ENCODE data around the gene KRTAP5-8.
"Not testable (repeated sequence)": the region's sequence is repeated elsewhere in the genome, so short reads cannot be mapped to it uniquely, and the experiment has no call there.

KRTAP5-8 gene

DNA sequence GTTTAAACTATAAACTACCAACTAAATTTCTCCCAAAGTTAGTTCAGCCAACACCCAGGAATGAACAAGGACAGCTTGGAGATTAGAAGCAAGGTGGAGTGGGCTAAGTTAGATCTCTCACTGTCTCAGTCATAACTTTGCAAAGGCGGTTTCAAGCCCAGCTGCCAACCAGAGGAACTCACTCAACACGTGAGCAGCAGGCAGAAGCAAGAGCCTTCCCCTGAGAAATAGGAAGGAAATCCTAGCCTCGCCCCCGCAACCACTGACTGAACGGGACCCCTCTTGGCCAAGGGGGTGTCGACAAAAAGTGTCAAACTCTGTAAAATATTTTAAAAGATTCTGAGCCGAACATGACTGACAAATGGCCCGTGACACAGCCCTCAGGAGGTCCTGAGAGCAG is 6.0 kb downstream of the KRTAP5-8 start:
- DNase-seq (ENCODE audit: low spot score) = no peak

DNA sequence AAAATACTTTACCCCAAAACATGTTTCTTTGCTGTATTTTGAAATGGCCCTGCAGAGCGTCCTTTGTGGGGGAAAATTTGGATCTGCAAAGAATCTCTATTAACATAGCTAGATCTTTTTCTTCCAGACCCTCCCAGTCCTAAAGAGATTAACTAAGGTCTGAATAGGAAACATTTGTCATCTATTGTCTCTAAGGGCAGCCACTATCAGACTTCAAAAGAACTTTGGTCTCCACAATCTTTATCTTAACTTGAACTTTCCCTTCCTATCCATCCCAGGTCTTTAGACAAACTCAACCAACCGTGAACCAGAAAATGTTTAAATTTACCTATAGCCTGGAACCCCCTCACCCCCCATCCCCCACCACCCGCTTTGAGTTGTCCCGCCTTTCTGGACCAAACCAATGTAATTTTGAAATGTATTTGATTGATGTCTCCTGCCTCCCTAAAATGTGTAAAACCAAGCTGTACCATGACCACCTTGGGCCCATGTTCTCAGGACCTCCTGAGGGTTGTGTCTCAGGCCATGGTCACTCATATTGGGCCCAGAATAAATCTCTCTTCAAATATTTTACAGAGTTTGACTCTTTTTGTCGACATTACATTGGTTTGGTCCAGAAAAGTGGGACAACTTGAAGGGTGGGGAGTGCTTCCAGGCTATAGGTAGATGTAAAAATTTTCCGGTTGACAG is 6.8 kb downstream of the KRTAP5-8 start:
- no peak for DNase-seq (ENCODE audit: low spot score)

- no peak for DNase-seq (ENCODE audit: low spot score)
These were observed 7.7 kb downstream of the KRTAP5-8 start for GRCh38 chr11:71545405-71545966.

GRCh38 chr11:71548120-71548519 is 10.3 kb downstream of the KRTAP5-8 start, which contains the start of gene KRTAP5-9:
TSS of gene KRTAP5-9 (plus strand) at chr11:71548420. CDS start at chr11:71548658, 238 bp downstream.
- no peak for DNase-seq (ENCODE audit: low spot score)

DNA sequence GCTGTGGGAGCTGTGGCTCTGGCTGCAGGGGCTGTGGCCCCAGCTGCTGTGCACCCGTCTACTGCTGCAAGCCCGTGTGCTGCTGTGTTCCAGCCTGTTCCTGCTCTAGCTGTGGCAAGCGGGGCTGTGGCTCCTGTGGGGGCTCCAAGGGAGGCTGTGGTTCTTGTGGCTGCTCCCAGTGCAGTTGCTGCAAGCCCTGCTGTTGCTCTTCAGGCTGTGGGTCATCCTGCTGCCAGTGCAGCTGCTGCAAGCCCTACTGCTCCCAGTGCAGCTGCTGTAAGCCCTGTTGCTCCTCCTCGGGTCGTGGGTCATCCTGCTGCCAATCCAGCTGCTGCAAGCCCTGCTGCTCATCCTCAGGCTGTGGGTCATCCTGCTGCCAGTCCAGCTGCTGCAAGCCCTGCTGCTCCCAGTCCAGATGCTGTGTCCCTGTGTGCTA is 10.9 kb downstream of the KRTAP5-8 start:
- DNase-seq (ENCODE audit: low spot score) = no peak

- DNase-seq (ENCODE audit: low spot score) = no peak
These were observed 13.9 kb downstream of the KRTAP5-8 start for GRCh38 chr11:71551711-71552110.

- DNase-seq (ENCODE audit: low spot score) = no peak
These were observed 17.2 kb downstream of the KRTAP5-8 start for GRCh38 chr11:71554996-71555395.

- no peak for DNase-seq (ENCODE audit: low spot score)
These were observed 17.7 kb downstream of the KRTAP5-8 start for GRCh38 chr11:71555508-71555907.

- DNase-seq (ENCODE audit: low spot score) = no peak
These were observed 18.2 kb downstream of the KRTAP5-8 start for GRCh38 chr11:71556018-71556417.

- DNase-seq (ENCODE audit: low spot score) = no peak
These were observed 19.4 kb downstream of the KRTAP5-8 start for GRCh38 chr11:71557257-71557656.

DNA sequence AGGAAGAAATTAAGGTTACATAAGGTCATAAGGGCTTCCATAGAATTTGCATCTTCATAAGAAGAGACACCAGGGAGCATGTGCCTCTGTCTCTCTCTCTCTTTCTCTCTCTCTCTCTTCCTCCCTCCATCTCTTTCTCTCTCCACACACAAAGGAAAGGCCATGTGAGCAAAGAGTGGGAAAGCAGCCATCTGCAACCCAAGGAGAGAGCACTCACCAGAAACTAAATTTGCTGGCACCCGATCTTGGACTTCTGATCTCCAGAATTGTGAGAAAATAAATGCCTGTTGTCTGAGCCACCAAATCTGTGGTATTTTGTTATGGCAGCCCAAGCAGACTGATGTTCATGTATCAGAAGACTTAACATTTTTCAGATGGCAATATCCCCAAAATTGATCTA is 21.2 kb downstream of the KRTAP5-8 start:
- DNase-seq (ENCODE audit: low spot score) = no peak

DNA sequence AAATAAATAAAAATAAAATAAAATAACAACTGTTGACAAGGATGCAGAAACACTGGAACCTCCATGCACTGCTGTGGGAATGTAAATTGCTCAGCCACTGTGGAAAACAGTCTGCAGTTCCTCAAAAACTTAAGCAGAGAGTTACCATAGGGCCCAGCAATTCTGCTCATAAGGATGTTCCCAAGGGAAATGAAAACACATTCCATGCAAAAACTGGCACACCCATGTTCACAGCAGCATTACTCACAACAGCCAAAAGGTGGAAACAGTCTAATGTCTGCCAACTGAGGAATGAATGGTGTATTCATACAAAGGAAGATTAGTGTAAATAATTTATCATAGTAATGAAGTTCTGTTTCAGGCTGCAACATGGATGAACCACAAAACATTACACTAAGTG is 24.3 kb downstream of the KRTAP5-8 start:
- no peak for DNase-seq (ENCODE audit: low spot score)

DNA sequence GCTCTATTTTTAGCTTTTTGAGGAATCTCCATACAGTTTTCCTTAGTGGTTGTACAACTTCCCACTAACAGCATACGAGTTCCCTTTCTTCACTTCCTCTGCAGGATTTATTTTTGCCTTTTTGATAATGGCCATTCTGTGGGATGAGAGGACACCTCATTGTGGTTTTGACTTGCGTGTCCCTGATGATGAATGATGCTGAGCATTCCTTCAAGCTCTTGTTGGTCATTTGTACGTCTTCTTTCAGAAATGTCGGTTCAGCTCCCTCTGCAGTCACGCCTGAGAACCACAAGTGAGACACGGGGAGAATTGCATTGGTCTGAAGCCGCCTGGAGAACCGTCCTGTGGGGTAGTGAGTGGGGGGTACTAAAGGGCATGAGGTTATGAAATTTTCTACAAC is 25.6 kb downstream of the KRTAP5-8 start:
- peak; percentile 71 for DNase-seq (ENCODE audit: low spot score)

GRCh38 chr11:71564430-71564829 is 26.6 kb downstream of the KRTAP5-8 start:
- no peak for DNase-seq (ENCODE audit: low spot score)

- no peak for DNase-seq (ENCODE audit: low spot score)
These were observed 27.4 kb downstream of the KRTAP5-8 start, which contains the start of gene KRTAP5-10 for GRCh38 chr11:71565263-71565662. TSS of gene KRTAP5-10 (plus strand) at chr11:71565563. CDS start at chr11:71565588, 25 bp downstream.

DNA sequence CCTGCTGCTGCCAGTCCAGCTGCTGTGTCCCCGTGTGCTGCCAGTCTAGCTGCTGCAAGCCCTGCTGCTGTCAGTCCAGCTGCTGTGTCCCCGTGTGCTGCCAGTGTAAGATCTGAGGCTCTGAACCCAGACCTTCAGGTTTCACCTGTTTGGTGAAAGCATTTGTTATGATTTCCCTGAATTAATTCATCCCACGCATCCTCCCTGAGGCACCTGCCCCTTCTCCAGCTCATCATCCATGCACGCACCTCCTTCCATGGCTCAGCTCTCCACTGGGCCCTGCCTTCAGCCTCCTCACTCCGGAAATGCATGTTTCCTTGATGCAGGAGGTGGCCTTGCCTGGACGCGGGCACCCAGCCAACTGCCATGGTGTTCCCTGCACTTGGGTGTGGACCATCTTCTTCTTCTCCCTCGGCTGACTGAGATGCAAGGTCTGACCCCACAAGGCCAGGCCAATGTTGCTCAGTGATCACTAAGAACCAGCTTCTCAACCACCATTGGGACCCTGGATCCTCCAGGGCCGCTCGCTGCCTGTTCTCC is 28.3 kb downstream of the KRTAP5-8 start:
- no peak for DNase-seq (ENCODE audit: low spot score)

- not testable (repeated sequence) for DNase-seq (ENCODE audit: low spot score)
These were observed 29.1 kb downstream of the KRTAP5-8 start for GRCh38 chr11:71566626-71567599.

DNA sequence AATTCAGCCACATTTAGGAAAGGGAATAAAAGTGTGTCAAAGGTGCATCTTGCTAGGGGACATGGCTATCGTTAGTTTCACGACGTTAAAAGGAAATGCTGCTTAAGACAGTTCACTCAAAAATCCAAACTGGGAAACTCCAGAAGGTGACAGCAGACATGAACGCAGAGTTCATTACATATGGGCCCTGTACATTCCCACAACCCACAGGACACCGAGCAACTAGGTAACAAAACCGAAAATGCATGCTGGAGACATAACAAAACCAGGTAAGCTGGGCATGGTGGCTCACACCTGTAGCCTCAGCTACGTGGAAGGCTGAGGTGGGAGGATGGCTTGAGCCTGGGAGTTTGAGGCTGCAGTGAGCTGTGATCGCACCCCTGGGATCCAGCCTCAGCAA is 29.8 kb downstream of the KRTAP5-8 start:
- DNase-seq (ENCODE audit: low spot score) = not testable (repeated sequence)

- DNase-seq (ENCODE audit: low spot score) = no peak
These were observed 31.0 kb downstream of the KRTAP5-8 start for GRCh38 chr11:71568704-71569349.

DNA sequence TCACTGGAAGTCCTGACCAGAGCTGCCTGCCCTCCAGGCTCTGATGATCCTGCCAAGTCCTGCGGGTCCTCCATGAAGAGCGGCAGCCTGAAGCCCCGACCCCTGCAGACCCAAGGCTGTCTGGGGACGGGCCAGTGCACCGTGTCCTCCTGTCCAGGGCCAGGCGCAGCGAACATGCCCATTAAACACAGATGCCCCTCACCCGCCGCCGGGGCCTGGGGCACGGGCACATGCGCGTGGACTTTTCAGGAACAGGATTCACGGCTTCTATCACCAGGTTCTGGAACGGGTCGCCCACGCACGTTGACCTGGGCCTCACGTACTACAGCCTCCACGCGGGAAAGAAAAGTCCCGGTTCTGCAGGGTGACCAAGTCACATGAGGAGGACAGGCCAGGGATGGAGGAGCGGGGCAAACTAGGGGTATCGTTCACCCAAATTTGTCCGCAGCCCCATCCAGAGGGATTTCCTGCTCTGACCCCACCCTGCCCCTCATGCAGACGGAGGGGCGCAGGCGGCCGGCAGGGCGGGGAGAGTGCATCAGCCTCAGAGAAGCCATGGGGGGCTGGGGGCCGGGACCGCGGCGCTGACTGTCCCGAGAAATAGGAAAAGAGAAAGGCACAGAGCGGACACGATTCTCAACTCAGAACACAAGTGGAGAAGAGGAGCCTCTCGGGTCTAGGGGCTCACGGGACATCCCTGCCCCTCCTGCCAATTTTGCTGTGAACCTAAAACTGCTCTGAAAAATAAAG is 33.5 kb downstream of the KRTAP5-8 start:
- DNase-seq (ENCODE audit: low spot score) = not testable (repeated sequence)

- no peak for DNase-seq (ENCODE audit: low spot score)
These were observed 35.0 kb downstream of the KRTAP5-8 start for GRCh38 chr11:71572811-71573210.
